HG02981 (cell line): Measurements from ENCODE around the gene PSMB10.
"Not testable (repeated sequence)": the region's sequence is repeated elsewhere in the genome, so short reads cannot be mapped to it uniquely, and the experiment has no call there.

Source experiments
- ATAC-seq: cut with Tn5 transposase; IDR thresholded peaks from one replicate; pipeline ENCODE4 v1.9.1; 2021; ENCODE audit warnings: mild to moderate bottlenecking, moderate library complexity; ENCODE audit not compliant: unreplicated experiment

Gene PSMB10

DNA sequence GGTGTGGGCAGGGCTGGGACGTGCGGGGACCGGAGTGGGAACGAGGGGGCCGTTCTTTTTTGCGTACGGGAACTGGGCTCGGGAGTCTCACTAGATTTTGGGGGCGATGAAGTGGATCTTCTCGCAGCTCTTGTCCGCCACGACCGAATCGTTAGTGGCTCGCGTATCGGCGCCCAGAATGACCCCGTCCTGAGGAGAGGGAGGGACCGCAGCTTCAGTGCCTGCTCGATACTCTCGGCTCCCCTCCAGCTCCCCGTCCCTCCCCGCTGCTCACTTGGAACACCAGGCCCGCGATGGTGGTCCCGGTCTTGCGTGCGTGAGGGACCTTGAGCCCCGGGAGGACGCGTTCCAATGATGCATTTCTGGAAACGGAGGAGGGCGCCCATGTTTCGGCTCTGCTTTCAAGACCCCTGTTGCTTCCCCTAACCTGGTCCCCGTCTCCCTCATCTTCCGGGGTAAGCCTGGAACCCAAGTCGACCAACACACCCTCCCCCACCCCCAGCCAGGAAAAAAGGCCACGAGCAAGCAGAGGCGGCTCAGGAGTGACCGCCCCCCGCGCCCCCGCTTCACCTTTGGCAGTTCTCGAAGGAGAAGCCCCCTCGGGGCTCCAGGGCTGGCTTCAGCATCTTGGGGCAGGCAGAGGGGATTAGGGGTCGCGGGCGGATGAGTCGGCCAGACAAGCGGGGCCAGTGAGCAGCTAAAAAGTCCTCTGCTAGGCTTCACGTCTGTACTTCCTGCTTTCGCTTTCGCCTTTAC is at the start of gene PSMB10:
TSS of gene PSMB10 (minus strand) at position 727 of the 756 bp plus-strand sequence. CDS start at position 626, 101 bp downstream.
- no peak for ATAC-seq

DNA sequence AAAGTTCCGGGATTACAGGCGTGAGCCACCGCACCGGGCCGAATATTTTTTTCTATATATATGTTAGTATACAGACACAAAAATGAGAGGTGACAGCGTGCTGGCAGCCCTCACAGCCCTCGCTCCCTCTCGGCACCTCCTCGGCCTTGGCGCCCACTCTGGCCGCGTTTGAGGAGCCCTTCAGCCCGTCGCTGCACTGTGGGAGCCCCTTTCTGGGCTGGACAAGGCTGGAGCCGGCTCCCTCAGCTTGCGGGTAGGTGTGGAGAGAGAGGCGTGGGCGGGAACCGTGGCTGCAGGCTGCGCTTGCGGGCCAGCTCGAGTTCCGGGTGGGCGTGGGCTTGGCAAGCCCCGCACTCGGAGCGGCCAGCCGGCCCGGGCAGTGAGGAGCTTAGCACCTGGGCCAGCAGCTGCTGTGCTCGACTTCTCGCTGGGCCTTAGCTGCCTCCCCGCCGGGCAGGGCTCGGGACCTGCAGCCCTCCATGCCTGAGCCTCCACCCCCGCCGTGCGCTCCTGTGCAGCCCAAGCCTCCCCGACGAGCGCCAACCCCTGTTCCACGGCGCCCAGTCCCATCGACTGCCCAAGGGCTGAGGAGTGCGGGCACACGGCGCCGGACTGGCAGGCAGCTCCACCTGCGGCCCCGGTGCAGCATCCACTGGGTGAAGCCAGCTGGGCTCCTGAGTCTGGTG is 45.5 kb upstream of the PSMB10 start:
- ATAC-seq = no peak

DNA sequence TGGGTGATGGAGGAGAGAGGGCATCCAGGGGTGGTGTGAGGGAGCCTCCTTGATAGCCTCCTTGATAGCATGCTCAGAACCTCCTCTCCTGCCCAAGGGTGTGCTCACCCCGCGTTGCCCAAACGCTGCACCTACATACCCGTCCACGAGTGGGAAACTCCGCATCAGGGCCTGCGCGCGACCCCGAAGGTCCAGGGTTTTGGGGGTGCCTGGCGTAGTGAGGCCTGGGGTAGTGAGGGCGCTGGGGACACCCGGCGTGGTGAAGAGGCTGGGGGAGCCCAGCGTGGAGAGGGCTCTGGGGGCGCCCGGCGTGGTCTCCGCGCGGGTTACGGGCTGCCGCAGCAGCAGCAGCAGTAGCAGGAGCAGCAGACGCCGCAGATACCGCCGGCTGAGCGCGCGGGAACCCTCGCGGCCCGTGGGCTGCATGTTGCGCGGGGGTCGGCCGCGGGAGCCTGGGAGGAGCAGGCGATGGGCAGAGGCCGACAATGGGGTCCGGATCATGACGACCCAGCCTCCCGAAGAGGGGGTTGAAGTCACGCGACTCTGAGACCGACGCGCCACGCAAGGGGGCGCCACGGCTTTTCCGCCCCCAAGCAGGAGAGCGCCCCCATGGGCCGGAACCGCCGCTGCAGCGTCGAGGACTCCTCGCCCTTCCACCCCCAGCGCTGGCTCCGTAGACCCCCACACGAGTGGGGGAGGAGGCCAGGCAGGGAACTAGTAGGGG is 43.5 kb upstream of the PSMB10 start, which contains the start of gene DPEP3:
TSS of gene DPEP3 (minus strand) at position 545 of the 724 bp plus-strand sequence. CDS start at position 426, 119 bp downstream.
- no peak for ATAC-seq

DNA sequence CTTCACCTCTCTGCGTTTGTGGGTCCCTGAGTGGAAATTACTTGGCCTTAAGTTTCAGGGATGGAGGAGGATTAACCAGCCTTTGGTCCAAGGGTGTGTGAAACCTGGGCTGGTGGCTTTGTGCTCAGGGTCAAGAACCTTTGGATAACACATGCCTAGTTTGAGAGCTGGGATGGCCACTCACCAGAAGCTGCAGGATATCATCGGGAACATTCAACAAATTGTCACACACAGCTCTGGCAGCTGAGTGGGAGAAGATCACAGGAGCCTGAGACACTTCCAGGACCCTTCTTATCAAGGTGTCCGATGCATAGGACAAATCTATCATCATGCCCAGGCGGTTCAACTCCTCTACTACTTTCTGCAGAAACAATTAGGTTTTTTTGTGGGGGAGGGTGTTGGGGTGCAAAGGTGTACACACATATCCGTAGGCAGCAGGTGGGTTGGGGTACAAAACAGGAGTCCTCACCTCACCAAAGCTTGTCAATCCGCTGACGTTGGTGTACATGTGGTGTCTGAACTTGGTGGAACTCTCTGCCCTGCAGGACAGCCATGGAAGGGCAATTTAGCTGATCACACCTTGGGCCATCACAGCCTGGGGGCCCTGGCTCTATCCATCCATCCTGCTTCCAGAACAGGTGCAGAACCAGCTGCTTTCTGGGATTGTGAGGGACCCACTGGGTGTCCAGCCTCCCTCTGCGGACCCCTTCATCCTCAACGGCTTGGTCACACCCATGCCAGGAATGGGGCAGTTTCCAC is 41.0 kb upstream of the PSMB10 start:
- no peak for ATAC-seq

DNA sequence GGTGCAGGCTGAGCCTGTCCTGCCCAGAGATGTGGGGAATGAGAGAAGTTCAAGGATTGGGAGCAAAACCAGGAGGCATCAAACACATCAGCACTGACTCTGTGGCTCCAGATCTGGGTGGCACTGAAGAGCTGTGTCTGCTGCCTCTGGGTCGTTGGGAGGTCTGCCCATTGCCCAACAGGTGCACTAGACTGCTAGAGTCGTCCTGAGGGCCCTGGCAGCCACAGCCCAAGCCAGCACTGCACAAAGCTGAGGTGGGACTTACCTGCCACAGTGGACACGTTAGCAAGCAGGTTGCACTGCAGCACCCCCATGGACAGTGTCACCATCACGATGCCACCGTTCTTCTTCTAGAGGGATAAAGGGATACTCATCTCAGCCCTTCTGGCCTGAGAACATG is 40.4 kb upstream of the PSMB10 start:
- no peak for ATAC-seq

DNA sequence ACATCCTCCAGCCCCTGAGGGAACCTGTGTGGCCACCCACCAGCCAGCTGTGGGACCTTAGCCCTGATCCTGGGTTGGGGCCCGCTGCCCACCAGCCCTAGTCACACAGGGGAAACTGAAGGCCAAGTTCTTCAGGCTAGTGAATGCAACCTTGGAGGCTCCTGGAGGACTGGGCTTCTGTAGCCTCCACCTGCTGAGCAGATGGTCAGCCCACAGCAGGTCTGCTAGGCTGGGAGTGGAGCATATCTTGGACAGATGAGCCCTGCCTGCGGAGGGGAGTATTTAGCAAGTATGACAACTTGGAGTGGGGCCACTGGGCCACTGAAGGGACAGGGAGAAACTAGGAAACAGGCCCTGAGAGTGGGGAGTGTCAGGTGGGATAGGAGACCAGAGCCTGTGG is 39.6 kb upstream of the PSMB10 start:
- ATAC-seq = no peak

DNA sequence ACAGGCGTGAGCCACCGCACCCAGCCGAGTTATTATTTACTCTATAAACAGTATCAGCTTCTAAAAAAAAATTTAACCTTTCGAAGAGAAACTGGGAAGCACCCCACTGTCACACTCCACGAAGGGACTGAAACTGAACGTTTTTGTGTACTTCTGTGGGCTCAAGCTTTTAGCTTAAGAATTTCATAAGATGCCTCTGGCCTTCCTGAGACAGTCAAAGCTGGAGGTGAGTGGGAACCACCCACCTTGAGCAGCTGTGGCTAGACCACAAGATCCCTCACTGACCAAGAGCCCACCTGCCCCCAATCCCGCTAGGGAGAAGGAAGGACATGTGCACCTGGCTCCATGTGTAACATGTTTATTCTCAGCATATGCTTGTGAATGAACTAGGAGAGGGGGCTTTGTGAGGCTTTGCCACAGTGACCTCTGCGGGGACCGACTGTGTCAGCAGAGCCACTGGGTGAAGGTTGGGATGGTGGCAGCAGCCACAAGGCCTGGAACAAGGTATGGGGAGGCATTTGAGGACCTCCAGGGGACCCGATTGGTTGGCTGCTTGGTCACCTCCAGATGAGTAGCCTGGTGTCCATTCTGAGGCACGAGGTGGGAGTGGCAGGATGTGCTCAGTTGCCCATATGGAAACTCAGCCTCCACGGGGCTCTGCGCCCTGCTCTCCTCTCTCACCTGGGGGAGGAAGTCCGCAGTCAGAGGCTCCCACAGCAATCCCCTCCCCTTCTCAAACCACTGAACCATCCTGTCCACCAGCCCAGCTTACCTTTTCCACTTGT is 38.9 kb upstream of the PSMB10 start:
- no peak for ATAC-seq

DNA sequence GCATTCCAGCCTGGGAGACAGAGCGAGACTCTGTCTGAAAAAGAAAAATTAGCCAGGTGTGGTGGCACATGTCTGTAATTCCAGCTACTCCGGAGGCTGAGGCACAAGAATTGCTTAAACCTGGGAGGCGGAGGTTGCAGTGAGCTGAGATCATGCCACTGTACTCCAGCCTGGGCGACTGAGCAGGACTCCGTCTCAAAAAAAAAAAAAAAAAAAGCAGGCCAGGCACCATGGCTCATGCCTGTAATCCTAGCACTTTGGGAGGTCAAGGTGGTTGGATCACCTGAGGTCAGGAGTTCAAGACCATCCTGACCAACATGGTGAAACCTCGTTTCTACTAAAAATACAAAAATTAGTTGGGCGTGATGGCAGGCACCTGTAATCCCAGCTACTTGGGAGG is 35.6 kb upstream of the PSMB10 start:
- ATAC-seq = not testable (repeated sequence)

DNA sequence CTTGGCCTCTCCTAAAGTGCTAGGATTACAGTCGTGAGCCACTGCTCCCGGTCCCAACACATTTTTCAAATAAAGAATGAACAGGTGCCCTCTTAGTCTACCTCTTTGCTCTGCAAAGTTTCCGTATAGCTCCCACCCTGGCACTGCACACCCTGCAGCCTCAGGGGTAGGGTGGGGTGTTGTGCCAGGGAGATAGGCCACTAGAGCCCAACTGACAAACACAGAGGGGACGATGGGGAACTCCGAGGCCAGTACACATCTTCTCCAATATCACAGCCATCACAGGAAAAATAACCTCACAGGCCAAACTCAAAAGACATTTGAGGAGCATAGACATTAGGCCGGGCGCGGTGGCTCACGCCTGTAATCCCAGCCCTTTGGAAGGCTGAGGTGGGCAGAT is 34.5 kb upstream of the PSMB10 start:
- no peak for ATAC-seq

DNA sequence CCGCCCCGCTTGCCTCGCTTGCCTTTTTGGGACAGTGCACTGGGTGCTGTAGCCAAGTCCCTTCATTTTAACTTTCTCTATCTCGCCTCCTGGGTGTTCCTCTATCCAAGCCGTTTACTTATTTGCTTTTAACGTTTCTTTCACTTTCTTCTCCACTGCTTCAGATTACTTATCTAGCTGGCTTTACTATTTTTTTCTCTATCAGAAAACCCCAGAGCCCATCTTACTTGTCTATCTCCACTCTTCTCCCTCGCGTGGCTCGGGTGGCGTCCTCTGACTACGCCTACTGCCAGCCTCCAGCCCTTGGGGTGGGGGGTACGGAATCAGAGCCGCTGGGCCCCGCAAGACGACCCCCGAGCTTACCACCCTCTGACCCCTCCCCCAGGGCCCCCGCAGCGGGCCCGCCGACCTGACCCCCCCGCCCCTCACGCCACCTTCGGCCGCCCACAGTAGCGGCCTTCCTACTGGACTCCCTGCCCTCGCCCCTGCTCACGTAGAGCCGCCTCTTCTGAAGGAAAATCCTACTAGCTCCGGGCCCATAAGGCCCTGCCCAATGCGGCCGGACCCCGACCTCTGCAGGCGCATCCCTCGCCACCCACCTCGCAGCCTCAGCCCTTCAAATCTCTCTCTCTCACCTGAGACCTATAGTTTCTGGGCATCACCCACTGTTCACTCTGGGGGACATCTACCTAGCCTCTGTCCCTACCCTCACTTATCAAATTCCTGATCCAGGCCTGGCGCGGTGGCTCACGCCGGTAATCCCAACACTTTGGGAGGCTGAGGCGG is 32.8 kb upstream of the PSMB10 start:
- no peak for ATAC-seq

DNA sequence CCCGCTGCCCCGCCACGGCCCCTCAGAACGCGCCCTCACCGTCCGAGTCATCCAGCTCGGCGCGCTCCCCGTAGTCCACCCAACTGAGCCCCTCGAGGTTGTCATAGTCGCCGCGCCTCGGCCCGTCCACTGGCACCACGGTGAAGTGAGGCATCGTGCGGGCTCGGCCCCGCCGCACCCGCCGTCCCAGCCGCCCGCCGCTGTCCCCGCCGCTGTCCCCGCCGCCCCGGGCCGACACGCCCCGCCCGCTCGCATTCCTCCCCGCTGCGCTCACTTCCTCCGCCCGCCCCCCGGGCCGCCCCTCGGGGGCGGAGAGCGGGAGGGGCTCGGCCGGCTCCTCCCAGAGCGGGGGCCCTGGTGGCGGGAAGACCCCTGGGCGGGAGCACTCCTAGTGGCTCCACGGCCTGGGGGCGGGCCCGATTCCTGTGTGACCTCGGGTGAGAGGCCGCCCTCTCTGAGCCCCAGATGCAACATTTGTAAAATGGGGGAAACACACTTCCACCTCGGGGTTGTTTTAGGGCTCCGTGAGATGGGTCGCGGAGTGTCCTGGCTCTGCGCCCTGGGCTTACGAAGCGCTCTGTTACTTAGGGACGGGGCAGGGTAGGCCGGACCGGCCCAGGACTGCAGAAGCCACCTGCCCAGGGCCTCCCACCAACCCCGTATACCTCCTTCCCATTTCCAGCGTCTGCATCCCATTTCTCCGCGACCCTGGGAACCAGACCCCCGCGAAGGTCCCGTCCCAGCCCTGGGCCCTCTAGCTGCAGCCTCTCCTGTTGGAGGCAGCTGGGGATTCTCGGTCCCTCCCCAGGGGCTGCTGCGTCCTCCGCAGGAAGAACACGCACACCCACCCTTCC is 32.0 kb upstream of the PSMB10 start, which contains the start of gene SLC12A4:
TSS of gene SLC12A4 (minus strand) at position 238 of the 854 bp plus-strand sequence. CDS start at position 154, 84 bp downstream.
- peak; percentile 74 for ATAC-seq

DNA sequence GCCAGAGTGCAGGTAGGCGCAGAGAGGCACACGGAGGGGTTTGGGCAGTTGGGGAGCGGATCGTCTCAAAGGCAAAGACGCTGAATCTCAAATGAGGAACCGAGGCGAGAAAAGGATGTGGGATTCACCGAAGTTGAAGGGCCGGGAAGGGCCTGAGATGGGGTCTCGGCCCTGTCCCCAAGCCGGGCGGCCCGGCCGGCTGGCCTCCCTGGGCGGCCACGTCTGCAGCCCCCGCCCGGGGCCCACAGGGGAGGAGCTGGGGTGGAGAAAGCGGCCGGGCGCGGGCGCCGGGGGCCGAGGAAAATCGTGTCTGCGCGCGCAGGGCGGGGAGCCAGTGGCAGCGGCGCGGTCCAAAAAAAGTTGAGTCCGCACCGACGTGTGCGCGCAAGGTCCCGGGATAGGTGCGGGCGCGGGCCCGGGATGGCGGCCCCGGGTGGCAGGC is 31.3 kb upstream of the PSMB10 start:
- ATAC-seq = peak; percentile 25

DNA sequence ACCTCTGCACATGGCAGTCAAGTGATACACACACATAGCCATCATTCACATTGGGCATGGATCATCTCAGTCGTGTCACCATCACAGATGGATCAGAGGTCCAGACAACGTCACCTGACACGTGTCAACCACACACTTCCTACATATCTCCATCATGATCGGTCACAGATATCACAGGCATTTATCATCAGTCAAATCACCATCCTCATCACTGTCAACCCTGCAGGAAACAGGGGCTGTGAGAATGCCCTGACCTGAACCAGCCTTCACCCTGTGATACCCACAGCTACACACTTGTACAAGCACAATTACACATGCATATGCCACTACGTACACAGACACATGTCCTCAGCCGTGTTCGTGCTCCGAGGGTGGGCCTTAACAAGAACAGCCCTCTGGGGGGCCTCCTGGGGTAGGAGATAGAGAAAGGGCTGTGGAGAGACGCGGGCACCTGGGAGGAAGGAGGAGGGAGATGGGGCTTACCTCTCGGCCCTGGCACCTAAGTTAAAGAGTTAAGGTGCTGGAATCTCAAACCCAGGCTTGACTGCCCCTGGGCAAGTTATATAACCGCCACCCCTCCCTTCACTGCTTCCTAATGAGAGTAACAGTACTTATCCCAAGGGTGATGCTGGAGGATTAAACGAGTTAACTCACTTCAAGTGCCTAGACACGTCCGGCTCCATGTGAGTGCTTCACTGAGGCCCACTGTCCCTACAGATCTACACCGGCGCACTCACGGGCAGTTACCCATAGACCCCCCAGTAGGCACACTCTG is 30.7 kb upstream of the PSMB10 start:
- ATAC-seq = no peak

DNA sequence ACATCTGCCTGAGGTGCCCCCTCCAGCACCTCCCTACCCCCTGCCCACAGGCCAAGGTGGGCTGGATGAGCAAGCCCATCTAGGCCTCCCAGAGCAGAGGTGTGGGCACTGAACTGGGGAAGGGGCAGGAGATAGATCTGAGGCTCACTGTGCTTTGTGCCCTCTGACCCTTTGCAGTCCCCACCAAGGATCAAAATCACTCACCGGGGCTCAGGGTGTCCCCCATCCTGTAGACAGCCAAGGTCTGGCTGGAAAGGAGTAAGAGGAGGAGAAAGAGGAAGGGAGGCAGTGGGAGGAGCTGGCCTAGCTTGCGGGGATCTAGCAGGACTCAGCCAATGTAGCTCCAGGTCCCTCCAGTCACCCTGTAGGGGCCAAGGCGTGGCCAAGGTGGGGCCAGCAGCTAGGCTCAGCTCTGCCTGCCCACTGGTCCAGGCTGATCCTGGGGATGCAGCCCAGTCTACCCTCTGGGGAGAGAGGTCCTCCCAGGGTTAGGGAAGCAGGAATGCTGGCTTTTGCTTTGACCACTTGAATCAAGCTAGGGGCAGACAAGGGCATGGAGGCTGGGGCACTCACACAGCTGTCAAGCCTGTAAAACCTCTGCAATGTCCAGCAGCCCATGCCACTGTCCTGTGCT is 30.0 kb upstream of the PSMB10 start:
- no peak for ATAC-seq

DNA sequence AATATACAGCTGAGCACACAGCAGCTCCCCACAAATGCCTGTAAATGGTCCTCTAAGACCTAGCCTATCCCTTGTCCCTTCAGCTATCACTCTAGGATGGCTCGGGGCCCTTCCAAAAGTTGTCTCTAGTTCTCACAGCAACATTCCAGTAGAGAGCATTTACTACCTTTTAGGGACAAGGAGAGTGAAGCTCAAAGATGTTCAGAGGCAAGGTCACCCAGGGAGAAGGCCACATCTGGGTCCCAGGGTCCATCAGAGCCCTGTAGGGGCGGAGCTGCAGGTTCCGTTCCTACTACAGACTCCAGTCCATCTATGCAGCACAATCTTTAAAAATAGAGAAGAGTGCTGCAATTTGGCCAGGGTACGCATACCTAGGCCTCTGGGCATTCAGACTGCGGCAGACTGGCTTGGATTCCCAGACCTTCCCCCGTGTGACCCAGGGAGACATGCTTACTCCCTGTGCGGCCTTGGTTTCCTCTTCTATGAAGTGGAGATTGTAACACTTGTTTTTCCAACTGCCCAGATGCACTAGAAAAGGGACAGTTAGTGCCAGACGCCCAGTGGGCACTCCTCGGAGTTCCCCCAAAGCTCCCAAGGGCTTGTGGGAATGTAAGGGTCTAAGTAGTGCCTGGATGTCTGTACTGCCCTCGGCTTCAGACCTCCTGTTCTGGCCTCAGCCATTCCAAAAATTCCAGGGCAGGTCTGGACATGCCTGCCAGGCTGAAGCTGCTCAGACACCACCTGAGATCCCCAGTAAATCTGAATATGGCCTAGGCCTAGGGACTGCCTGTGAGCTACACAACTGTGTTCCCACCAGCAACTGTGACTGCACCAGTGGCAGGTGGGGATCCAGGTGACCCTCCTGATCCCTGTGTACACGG is 29.3 kb upstream of the PSMB10 start:
- ATAC-seq = no peak
